Activated naive CD4-positive, alpha-beta T cell treated with Interleukin-2 at 50 U/mL for 16 hours (primary cell): ENCODE measurements around the gene PACS2.

ENCODE experiments used
- DNase-seq: peaks from one replicate; pipeline ENCODE4 v3.0.0-alpha.2; 2020

The PACS2 gene

GRCh38 chr14:105426416-105427130 is 112.0 kb downstream of the PACS2 start:
- no peak for DNase-seq

GRCh38 chr14:105427412-105427811 is 112.9 kb downstream of the PACS2 start:
- no peak for DNase-seq

GRCh38 chr14:105427936-105428485 is 113.5 kb downstream of the PACS2 start:
- DNase-seq = no peak

- DNase-seq = no peak
Observed at GRCh38 chr14:105430042-105430441, 115.5 kb downstream of the PACS2 start.

GRCh38 chr14:105430565-105430964 is 116.0 kb downstream of the PACS2 start:
- DNase-seq = no peak

- no peak for DNase-seq
Observed at GRCh38 chr14:105431256-105431655, 116.7 kb downstream of the PACS2 start.

- DNase-seq = no peak
Observed at GRCh38 chr14:105432657-105433056, 118.1 kb downstream of the PACS2 start.

- no peak for DNase-seq
Observed at GRCh38 chr14:105433161-105433605, 118.6 kb downstream of the PACS2 start.

GRCh38 chr14:105436402-105436801 is 121.9 kb downstream of the PACS2 start:
- no peak for DNase-seq

- DNase-seq = no peak
Observed at GRCh38 chr14:105436891-105437722, 122.6 kb downstream of the PACS2 start.

GRCh38 chr14:105437723-105438500 is 123.4 kb downstream of the PACS2 start:
- no peak for DNase-seq

- DNase-seq = no peak
Observed at GRCh38 chr14:105439179-105439578, 124.6 kb downstream of the PACS2 start.

- no peak for DNase-seq
Observed at GRCh38 chr14:105439710-105440553, 125.4 kb downstream of the PACS2 start.

- DNase-seq = no peak
Observed at GRCh38 chr14:105440554-105440900, 126.0 kb downstream of the PACS2 start.

- no peak for DNase-seq
Observed at GRCh38 chr14:105440992-105441391, 126.4 kb downstream of the PACS2 start.

- no peak for DNase-seq
Observed at GRCh38 chr14:105442125-105442524, 127.6 kb downstream of the PACS2 start.

- no peak for DNase-seq
Observed at GRCh38 chr14:105442834-105443233, 128.3 kb downstream of the PACS2 start.

- DNase-seq = no peak
Observed at GRCh38 chr14:105444859-105445258, 130.3 kb downstream of the PACS2 start.

GRCh38 chr14:105445290-105445689 is 130.7 kb downstream of the PACS2 start:
- DNase-seq = no peak

GRCh38 chr14:105445901-105446845 is 131.6 kb downstream of the PACS2 start:
- no peak for DNase-seq

- no peak for DNase-seq
Observed at GRCh38 chr14:105446971-105447370, 132.4 kb downstream of the PACS2 start.
